Hematopoietic multipotent progenitor cell treated with erythropoietin and hydrocortisone succinate and interleukin-3 and kit ligand, for 8 days (in vitro differentiated cells): ENCODE results near the gene LGALS7B.
A peak's percentile ranks its signal among the peaks of the same experiment; 100 is the strongest.
"Not testable (repeated sequence)": the region's sequence is repeated elsewhere in the genome, so short reads cannot be mapped to it uniquely, and the experiment has no call there.

Experiments
- DNase-seq: peaks from one replicate; pipeline ENCODE4 v3.0.0-alpha.2; 2015

LGALS7B gene

GRCh38 chr19:38770228-38770948 lies 18.6 kb upstream of the LGALS7B start:
- DNase-seq = not testable (repeated sequence)

GRCh38 chr19:38770949-38771275 lies 18.1 kb upstream of the LGALS7B start:
- not testable (repeated sequence) for DNase-seq

GRCh38 chr19:38771569-38771968 lies 17.4 kb upstream of the LGALS7B start:
- not testable (repeated sequence) for DNase-seq

DNA sequence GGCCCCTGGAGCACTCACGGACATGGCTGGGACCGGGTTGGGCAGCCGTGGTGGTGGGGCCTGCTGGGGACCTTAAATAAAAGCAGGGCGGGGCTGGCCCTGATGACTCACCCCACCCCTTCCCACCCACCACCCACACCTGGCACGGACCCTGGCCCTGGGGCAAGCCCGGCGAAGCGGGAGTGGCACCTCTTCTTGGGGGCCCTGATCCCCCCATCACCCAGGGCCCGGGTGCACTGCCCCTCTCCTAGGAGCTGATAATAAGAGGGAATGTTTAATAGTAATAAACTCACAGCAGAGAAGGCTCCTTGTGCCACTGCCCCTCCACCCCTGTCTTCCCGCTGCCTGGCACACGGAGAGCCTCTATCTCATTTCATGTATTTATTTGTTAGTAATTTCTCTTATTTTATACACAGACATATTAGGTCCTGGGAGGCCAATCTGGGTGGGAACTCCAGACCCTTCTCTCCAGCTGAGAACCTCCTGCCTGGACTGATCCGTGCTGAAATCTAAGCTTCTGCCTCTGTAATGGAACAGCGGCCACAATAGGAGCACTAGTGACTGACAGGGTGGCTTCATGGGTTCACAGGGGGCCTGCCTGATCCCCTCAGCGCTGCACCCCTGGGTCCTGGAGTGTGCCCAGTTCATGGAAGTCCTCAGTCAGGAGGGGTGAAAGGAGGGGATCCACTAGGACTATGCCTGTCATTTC lies 15.4 kb upstream of the LGALS7B start, which contains the start of gene LGALS7:
LGALS7 (minus strand) TSS at position 49 of the 709 bp plus-strand sequence; CDS start at position 24, 25 bp downstream.
- no peak for DNase-seq

- DNase-seq = no peak
Measured at GRCh38 chr19:38774181-38774950, 14.6 kb upstream of the LGALS7B start.

DNA sequence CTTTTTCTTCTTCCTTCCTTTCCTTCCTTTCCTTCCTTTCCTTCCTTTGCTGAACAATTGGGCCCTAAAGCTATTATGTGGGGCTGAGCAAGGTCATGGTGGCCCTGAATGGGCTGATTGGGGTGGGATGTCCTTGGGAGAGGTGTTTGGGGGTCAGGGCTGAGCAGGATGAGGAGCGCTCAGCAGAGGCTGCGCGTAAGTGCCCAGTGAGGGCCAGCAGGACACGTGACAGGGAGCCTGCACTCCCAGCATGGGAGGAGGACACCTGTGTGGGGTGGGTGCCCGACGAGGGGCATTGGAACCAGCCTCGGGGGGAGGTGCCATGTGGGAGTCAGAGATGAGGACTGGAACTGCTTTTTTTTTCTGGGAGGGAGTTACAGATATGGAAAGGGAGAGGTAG lies 10.3 kb upstream of the LGALS7B start:
- DNase-seq = no peak

- DNase-seq = no peak
Measured at GRCh38 chr19:38780443-38780842, 8.6 kb upstream of the LGALS7B start.

DNA sequence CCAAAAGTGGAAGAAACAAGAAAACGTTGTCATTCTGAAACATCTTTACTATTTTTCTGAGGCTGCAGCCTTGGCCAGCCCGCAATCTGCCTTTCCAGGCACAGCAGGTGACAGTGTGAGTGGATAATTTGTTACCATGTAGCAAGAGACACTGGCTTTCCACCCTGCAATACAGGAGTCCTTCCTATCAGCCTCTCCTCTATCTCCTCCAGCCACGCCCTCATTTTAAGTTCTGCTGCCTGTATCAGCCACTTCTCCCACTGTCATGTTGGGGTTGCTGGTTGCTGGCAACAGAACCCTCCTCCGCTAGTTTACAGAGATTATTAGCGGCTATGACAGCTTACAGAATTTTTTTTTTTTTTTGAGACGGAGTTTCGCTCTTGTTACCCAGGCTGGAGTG lies 7.9 kb upstream of the LGALS7B start:
- peak; percentile 88 for DNase-seq

GRCh38 chr19:38782212-38782611 lies 6.8 kb upstream of the LGALS7B start:
- DNase-seq = not testable (repeated sequence)

DNA sequence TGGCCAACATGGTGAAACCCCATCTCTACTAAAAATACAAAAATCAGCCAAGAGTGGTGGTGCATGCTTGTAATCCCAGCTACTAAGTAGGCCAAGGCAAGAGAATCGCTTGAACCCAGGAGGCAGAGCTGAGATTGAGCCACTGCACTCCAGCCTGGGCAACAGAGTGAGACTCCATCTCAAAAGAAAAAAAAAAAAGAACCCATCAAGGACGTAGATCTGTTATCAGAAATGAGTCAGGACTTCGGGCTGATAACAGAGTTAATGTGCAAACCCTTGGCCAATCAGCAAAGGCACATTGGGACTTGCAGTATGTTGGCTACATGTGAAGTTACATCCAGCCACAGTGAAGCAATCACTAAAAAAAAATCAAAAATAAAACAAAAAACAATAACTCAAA lies 4.8 kb upstream of the LGALS7B start:
- peak; percentile 28 for DNase-seq

DNA sequence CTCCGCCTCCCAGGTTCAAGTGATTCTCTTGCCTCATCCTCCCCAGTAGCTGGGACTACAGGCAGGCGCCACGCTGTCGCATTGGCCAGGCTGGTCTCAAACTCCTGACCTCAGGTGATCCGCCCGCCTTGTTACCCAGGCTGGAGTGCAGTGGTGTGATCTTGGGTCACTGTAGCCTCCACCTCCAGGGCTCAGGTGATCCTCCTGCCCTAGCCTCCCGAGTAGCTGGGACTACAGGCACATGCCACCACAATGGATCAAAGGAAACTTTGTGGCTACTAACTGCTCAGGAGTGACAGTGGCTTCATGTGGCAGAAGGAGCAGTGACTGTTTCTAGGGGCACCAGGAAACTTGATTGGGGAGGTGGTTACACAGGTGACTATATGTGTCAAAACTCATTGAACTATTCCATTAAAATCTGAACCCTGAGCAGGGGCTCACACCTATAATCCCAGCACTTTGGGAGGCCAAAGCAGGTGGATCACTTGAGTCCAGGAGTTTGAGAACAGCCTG lies 3.8 kb upstream of the LGALS7B start:
- no peak for DNase-seq

GRCh38 chr19:38786061-38786460 lies 2.9 kb upstream of the LGALS7B start:
- DNase-seq = not testable (repeated sequence)

DNA sequence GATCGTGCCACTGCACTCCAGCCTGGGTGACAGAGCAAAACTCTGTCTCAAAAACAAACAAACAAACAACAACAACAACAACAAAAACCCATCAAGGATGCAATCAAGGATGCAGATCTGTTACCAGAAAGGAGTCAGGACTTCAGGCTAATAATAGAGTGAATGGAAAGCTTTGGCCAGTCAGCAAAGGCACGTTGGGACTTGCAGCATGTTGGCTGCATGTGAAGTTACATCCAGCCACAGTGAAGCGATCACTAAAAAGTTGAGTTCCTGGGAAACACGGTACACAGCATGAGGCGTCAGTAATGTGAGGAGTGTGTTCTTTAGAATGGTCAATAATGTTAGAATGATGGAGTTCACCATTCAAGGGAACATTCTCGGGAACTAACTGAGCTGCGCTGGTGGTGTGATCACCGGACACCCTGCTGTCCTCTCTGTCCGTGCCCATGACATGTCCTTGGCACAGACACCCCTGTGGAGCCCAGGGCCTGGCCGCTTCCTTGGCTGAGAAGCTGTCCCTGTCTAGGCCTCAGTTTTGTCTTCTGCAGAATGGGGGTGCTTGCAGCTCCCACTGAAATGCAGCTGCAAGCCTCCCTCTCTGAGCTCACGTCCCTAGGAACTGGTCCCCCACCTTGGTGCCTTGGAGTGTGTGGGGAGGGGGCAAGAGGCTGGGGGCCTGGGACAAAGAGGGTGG lies 2.3 kb upstream of the LGALS7B start:
- DNase-seq = no peak

DNA sequence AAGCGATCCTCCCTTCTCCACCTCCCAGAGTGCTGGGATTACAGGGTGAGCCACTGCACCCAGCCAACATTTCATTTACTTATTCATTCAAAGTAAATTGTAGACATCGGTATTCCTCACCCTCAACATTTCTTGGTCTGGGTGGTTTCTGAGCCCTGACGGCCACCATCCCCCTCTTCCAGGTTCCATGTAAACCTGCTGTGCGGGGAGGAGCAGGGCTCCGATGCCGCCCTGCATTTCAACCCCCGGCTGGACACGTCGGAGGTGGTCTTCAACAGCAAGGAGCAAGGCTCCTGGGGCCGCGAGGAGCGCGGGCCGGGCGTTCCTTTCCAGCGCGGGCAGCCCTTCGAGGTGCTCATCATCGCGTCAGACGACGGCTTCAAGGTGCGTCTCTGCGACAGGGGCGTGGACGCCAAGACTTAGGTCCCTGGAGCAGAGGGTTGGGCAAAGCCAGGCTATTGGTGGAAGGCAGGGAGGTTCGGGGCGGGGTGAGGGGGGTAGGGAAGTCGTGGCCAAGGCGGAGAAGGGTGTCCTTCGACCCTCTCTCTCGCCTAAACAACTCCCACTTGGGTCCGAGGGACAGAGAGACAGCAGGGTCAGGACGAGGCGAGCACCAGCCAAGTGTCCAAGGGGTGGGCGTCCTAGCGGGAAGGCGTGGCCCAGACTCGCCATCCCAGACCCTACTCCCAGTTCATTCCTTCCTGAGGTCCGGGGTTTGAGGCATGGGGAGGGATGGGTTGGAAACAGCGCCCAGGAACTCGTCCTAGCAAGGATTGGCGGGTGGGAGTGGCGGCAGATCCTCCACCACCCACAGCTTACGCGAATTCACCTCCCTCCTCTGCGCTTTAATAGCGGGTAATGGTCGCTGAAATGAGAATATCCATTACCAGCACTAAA lies 1.8 kb downstream of the LGALS7B start:
- not testable (repeated sequence) for DNase-seq

DNA sequence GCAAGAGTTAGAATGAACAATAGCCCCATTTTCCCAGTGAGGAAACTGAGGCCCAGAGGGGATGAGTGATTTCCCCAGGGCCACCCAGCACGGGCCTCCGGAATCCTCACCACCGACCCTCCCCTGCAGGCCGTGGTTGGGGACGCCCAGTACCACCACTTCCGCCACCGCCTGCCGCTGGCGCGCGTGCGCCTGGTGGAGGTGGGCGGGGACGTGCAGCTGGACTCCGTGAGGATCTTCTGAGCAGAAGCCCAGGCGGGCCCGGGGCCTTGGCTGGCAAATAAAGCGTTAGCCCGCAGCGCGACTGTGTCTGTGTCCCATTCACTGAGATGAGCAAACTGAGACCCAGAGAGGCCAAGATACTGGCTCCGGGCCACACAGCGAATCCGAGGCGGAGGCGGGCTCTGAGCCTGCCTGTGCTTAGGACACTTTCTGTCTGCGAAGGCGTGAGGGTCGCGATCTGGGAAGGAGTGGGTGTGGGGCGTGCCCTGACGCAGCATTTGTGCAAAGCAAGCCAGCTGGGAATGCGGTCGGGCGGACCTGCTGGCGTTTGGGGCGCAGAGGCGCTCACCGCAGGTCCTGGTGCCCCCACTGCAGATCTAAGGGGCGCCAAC lies 2.6 kb downstream of the LGALS7B start:
- DNase-seq = not testable (repeated sequence)

GRCh38 chr19:38792250-38793111 lies 3.5 kb downstream of the LGALS7B start:
- peak; percentile 37 for DNase-seq

DNA sequence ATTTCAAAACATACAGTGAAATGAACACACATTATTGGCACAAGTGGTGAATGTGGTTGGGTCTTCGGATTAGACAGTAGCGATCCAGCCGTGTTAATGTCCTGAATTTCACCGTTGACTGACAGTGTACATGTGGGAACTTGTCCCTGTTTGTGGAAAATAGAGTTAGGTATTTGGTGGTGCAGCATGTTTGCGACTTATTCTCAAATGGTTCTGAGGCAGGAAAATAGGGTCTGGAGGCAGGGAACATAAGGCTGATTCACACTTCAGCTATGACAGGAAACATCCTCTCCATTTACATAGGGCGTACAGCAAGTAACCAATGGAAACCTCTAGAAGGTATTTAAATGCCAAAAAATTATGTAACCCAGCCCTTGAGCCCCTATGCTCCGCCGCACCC lies 4.2 kb downstream of the LGALS7B start:
- no peak for DNase-seq

GRCh38 chr19:38793671-38794070 lies 4.7 kb downstream of the LGALS7B start:
- no peak for DNase-seq

- no peak for DNase-seq
Measured at GRCh38 chr19:38795549-38795948, 6.5 kb downstream of the LGALS7B start.

- no peak for DNase-seq
Measured at GRCh38 chr19:38796154-38796553, 7.2 kb downstream of the LGALS7B start.
